Mammary epithelial cell (primary cell): ENCODE measurements around the gene FBXO3.

Experiments used
- CTCF ChIP-seq, 2 donors: IDR thresholded peaks in 1 of 2; conservative IDR thresholded peaks in 1 of 2; 2 replicates each; pipeline ENCODE4 v1.5.1; 2011 to 2012; ENCODE audit warnings: inconsistent platforms in 2 of 2, low read length in 2 of 2, mild to moderate bottlenecking in 2 of 2, control low read depth in 1 of 2, low read depth in 1 of 2; ENCODE audit not compliant: insufficient read depth in 1 of 2; ENCODE audit errors: extremely low read depth in 1 of 2
- EZH2 ChIP-seq: IDR thresholded peaks from 2 replicates; pipeline ENCODE4 v1.6.1; 2012; ENCODE audit warnings: low read length, inconsistent platforms, borderline replicate concordance

DNA sequence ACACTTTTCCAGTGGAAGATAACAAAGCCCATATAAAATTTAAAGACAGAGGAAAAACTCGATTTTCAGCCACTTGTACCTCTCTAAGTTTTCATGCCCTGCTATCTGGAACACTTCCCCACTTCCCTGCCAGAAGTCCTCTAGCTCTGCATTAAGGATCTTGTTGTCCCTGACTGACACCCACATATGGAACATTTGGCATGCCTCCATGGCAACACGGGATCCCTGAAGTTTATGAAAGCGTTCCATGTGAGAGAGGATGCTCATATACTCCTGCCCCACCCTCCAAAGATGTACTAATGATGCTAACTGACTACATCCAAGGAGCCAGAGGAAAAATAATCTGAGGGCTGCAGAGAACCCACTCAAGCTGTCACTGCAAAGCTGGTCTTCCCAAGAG, 64.9 kb downstream of the FBXO3 start:
- TF ChIP-seq CTCF (conservative IDR thresholded peaks at IDR 0.05 in 1 of 2, IDR thresholded peaks at IDR 0.05 in 1 of 2; ENCODE audit: extremely low read depth in 1 of 2, insufficient read depth in 1 of 2, low read depth in 1 of 2, low read length in 2 of 2) = no peak
- no peak for TF ChIP-seq EZH2
